NCI-H460 (cell line): ENCODE data around the gene FMN2. TPM values are rescaled to one million over a fixed set of nuclear protein-coding genes. Genes with fewer than 3 reads are reported as not detected.

Source experiments
- DNase-seq: peaks from one replicate; pipeline ENCODE4 v3.0.0-alpha.2; 2016; ENCODE audit warnings: low read depth; ENCODE audit errors: extremely low read depth
- small RNA-seq, 2 experiments: library from RNA; depleted of rRNA; stranded (forward); fragments of <200 nt; gene quantifications; one replicate each; pipeline ENCODE3, GENCODE V24; 2014
- total RNA-seq: library from RNA; depleted of rRNA; stranded (reverse); fragments of >200 nt; shearing (Covaris generic); gene quantifications from 2 replicates; pipeline ENCODE4 v1.2.3, GENCODE V29; 2014

Gene FMN2
- total RNA-seq, 1 experiment from 2014 or later = 6.4 TPM

- no peak for DNase-seq
These were observed 417.3 kb downstream of the FMN2 start for GRCh38 chr1:240508950-240509349.

GRCh38 chr1:240511789-240512188 is 420.1 kb downstream of the FMN2 start:
- DNase-seq = no peak

- DNase-seq = no peak
These were observed 423.8 kb downstream of the FMN2 start for GRCh38 chr1:240515505-240515904.

- no peak for DNase-seq
These were observed 424.4 kb downstream of the FMN2 start for GRCh38 chr1:240516069-240516468.

DNA sequence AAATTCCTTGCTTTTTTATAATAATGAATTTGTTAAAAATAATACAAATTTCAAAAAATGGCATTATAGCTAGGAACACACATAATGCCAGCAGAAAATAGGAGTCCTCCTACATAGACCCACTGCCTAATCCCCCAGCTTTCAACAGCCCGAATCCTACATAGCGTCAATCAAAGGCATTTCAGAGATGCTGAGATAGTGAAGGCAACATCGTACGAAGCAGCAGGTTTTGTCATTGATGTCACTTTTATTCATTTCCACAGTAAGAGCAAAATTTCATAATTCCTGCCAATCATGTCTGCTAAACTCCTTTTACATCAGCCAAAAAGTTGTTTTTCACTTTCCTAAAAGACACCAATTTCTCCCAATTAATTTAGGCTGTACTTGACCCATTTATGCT is 426.2 kb downstream of the FMN2 start:
- no peak for DNase-seq

GRCh38 chr1:240522122-240522822 is 430.6 kb downstream of the FMN2 start:
- DNase-seq = peak; percentile 36

DNA sequence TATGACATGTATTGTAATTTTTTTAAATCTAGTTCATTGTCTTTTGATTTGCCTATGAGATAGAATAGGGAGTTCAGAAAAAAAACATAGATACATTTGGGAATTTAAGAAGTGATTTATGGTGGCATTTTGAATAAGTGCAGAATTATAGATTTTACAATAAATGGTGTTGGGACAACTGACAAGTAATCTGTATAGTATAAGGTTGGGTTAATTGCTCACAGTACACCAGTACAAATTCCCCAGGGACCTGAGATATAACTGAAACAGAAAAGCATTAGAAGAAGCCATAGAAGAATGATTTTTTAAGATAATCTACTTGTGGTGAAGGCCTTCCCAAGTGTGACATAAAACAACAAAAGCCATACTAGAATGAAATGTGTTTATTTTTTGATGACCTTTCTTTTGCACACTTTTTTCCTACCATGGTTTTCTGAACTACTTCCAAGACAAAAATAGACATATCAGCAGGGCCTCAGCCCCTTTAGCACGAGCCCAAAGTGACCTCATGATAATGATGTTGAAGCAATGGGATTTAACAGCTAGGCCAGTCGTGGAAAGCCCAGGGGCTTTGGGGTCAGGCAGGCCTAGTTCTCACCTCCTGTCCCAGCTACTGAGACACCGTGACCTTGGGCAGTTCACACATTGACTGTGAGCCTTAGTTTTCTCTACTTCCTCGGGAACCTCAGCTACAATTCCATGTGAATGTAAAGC is 432.8 kb downstream of the FMN2 start:
- no peak for DNase-seq

Small RNAs within 50 kb of the gene (small RNA-seq; reads per million reads assigned to genes)
- 0 reads per million in 2 experiments for gene RF00019
